SU-DHL-6 (cell line): ENCODE data around the gene PLAU.

Experiments
- EZH2phosphoT487 ChIP-seq: fragments of 200-600 bp; sonication (generic), shearing (Covaris generic); conservative IDR thresholded peaks from 2 replicates; pipeline ENCODE4 v1.6.1; 2018; ENCODE audit warnings: mild to moderate bottlenecking, antibody characterized with exemption, low read length, moderate library complexity, mixed read lengths
- TF ChIP-seq, protein P1 (sequence below): fragments of 200-600 bp; sonication (generic); IDR thresholded peaks from one replicate; pipeline ENCODE4 v1.5.1; 2017; ENCODE audit warnings: antibody characterized with exemption, mild to moderate bottlenecking, low read length, moderate library complexity; ENCODE audit not compliant: insufficient read depth, poor library complexity, severe bottlenecking

DNA sequence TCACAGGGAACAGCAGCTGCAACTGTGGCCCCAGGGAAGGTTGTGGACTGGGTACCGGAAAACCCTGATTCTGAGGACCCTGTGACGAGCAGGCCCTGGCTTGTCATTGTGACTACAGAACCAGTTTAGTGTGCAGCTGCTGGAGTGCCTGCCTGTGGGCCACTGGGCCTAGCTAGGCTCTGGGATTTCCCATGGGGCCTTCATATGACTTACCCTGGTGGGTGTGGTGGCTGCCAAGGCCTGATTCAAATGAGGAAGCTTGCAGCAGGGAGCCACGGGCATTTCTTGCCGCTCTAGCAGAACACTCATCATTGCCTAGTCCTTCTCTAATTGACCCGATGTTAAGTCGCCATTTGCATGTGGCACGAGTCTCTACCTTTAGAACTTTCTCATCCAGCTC is 21.9 kb upstream of the PLAU start:
- TF ChIP-seq, protein P1, sequence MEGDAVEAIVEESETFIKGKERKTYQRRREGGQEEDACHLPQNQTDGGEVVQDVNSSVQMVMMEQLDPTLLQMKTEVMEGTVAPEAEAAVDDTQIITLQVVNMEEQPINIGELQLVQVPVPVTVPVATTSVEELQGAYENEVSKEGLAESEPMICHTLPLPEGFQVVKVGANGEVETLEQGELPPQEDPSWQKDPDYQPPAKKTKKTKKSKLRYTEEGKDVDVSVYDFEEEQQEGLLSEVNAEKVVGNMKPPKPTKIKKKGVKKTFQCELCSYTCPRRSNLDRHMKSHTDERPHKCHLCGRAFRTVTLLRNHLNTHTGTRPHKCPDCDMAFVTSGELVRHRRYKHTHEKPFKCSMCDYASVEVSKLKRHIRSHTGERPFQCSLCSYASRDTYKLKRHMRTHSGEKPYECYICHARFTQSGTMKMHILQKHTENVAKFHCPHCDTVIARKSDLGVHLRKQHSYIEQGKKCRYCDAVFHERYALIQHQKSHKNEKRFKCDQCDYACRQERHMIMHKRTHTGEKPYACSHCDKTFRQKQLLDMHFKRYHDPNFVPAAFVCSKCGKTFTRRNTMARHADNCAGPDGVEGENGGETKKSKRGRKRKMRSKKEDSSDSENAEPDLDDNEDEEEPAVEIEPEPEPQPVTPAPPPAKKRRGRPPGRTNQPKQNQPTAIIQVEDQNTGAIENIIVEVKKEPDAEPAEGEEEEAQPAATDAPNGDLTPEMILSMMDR = no peak
- no peak for TF ChIP-seq EZH2phosphoT487
